H1 (cell line): ENCODE measurements around the gene SNX12. TPM values are rescaled to one million over a fixed set of nuclear protein-coding genes. Genes with fewer than 3 reads are reported as not detected.
A peak's percentile ranks its signal among the peaks of the same experiment; 100 is the strongest.

ENCODE experiments used
- CTCF ChIA-PET: fragments of 300-600 bp; sonication (Branson Sonifier 250); formaldehyde crosslinking; loops from one replicate; lab custom pipeline; 2021; ENCODE audit not compliant: partially characterized antibody; lab: Charles Lee
- POLR2A ChIA-PET: fragments of 300-600 bp; sonication (Branson Sonifier 250); formaldehyde crosslinking; loops from one replicate; lab custom pipeline; 2021; ENCODE audit warnings: inconsistent platforms; ENCODE audit not compliant: partially characterized antibody; lab: Charles Lee
- DNase-seq, 2 experiments: peaks; one replicate each; pipeline versions ENCODE4 v3.0.0 to v3.0.0-alpha.2; 2010 to 2022; ENCODE audit warnings: low spot score in 2 of 2, low read depth in 1 of 2, mixed read lengths in 1 of 2
- FAIRE-seq: peaks from 2 replicates; lab custom pipeline; 2011; peaks lifted over from hg19 to GRCh38; lab: Jason Lieb, UNC
- H2AFZ ChIP-seq: 2 replicates; pipeline ENCODE4 v1.8.1; 2012; ENCODE audit warnings: low read length, inconsistent platforms
- H2AK5ac ChIP-seq: 2 replicates; pipeline ENCODE4 v1.6.1; 2013; ENCODE audit warnings: low read depth, low read length
- H2BK120ac ChIP-seq: replicated peaks from 2 replicates; pipeline ENCODE3; 2013; ENCODE audit warnings: low read depth, low read length, inconsistent platforms
- H2BK12ac ChIP-seq: 2 replicates; pipeline ENCODE4 v1.6.1; 2013; ENCODE audit warnings: low read depth, low read length
- H2BK15ac ChIP-seq: 2 replicates; pipeline ENCODE4 v1.6.1; 2013; ENCODE audit warnings: low read length
- H2BK20ac ChIP-seq: 2 replicates; pipeline ENCODE4 v1.6.1; 2013; ENCODE audit warnings: low read length
- H2BK5ac ChIP-seq: 2 replicates; pipeline ENCODE4 v1.6.1; 2013; ENCODE audit warnings: low read depth, low read length
- H3K14ac ChIP-seq: 2 replicates; pipeline ENCODE4 v1.6.1; 2013; ENCODE audit warnings: inconsistent platforms; ENCODE audit not compliant: insufficient read length
- H3K18ac ChIP-seq: 2 replicates; pipeline ENCODE4 v1.6.1; 2013; ENCODE audit warnings: low read length; ENCODE audit errors: extremely low read depth
- H3K23ac ChIP-seq: 2 replicates; pipeline ENCODE4 v1.6.1; 2013; ENCODE audit warnings: inconsistent platforms; ENCODE audit not compliant: insufficient read length
- H3K23me2 ChIP-seq: 2 replicates; pipeline ENCODE4 v1.6.1; 2013; ENCODE audit warnings: low read depth, low read length
- H3K27ac ChIP-seq: 2 replicates; pipeline ENCODE4 v1.6.1; 2011; ENCODE audit warnings: low read depth, low read length, inconsistent platforms
- H3K27me3 ChIP-seq, 4 experiments: replicated peaks in 1 of 4; 1 replicate in 1 of 4; 2 replicates in 3 of 4; pipeline versions ENCODE4 v1.6.1 to v1.8.1; 2011 to 2013; ENCODE audit warnings: low read length in 3 of 4, mild to moderate bottlenecking in 3 of 4, inconsistent platforms in 2 of 4, mixed read lengths in 2 of 4, moderate library complexity in 1 of 4; ENCODE audit not compliant: control insufficient read depth in 3 of 4, insufficient read depth in 3 of 4; ENCODE audit errors: extremely low read depth in 1 of 4
- H3K36me3 ChIP-seq, 4 experiments: 2 replicates each; pipeline versions ENCODE4 v1.6.1 to v1.8.1; 2011 to 2013; ENCODE audit warnings: mild to moderate bottlenecking in 4 of 4, low read length in 3 of 4, moderate library complexity in 2 of 4, control low read depth in 1 of 4, inconsistent platforms in 1 of 4; ENCODE audit not compliant: insufficient read depth in 4 of 4, control insufficient read depth in 2 of 4
- H3K4ac ChIP-seq: replicated peaks from 2 replicates; pipeline ENCODE3; 2013; ENCODE audit warnings: low read length, low read depth, mixed read lengths, inconsistent platforms; ENCODE audit not compliant: insufficient read length
- H3K4me1 ChIP-seq, 4 experiments: replicated peaks in 1 of 4; 1 replicate in 1 of 4; 2 replicates in 3 of 4; pipeline versions ENCODE4 v1.6.1 to v1.8.1; 2011 to 2013; ENCODE audit warnings: low read length in 3 of 4, inconsistent platforms in 2 of 4, mixed read lengths in 1 of 4; ENCODE audit not compliant: insufficient read depth in 4 of 4, control insufficient read depth in 3 of 4
- H3K4me2 ChIP-seq, 2 experiments: 2 replicates each; pipeline versions ENCODE4 v1.6.1 to v1.8.1; 2011 to 2013; ENCODE audit warnings: low read depth in 2 of 2, low read length in 2 of 2, control low read depth in 1 of 2, inconsistent platforms in 1 of 2, mild to moderate bottlenecking in 1 of 2; ENCODE audit not compliant: insufficient read depth in 1 of 2
- H3K4me3 ChIP-seq, 4 experiments: fragments of 200-600, 300-600 bp in 1 of 4; sonication (generic), shearing (Covaris generic), sonication (Bioruptor Twin) in 1 of 4; 2 replicates each; pipeline versions ENCODE4 v1.5.1 to v1.8.1; 2011 to 2016; ENCODE audit warnings: low read length in 4 of 4, low read depth in 3 of 4, control low read depth in 2 of 4, inconsistent platforms in 2 of 4, mild to moderate bottlenecking in 2 of 4, mixed read lengths in 1 of 4, moderate library complexity in 1 of 4; ENCODE audit not compliant: insufficient read depth in 2 of 4; ENCODE audit errors: extremely low read depth in 1 of 4
- H3K56ac ChIP-seq: replicated peaks from 2 replicates; pipeline ENCODE3; 2013; ENCODE audit warnings: low read depth, mild to moderate bottlenecking, mixed read lengths, low read length, inconsistent platforms; ENCODE audit not compliant: insufficient read length
- H3K79me1 ChIP-seq: 2 replicates; pipeline ENCODE4 v1.6.1; 2013; ENCODE audit warnings: low read depth, low read length, control low read depth
- H3K79me2 ChIP-seq, 2 experiments: 2 replicates each; pipeline versions ENCODE4 v1.6.1 to v1.8.1; 2012 to 2013; ENCODE audit warnings: low read length in 2 of 2, mild to moderate bottlenecking in 2 of 2, inconsistent platforms in 1 of 2; ENCODE audit not compliant: insufficient read depth in 2 of 2, control insufficient read depth in 1 of 2
- H3K9ac ChIP-seq, 4 experiments: replicated peaks in 1 of 4; 1 replicate in 1 of 4; 2 replicates in 3 of 4; pipeline versions ENCODE4 v1.6.1 to v1.8.1; 2011 to 2013; ENCODE audit warnings: low read depth in 3 of 4, low read length in 3 of 4, control low read depth in 2 of 4, mild to moderate bottlenecking in 2 of 4, moderate library complexity in 2 of 4, inconsistent platforms in 1 of 4; ENCODE audit errors: extremely low read depth in 1 of 4
- H3K9me3 ChIP-seq, 2 experiments: 2 replicates each; pipeline versions ENCODE4 v1.6.1 to v1.8.1; 2012 to 2013; ENCODE audit warnings: mild to moderate bottlenecking in 2 of 2, moderate library complexity in 2 of 2, control low read depth in 1 of 2, inconsistent platforms in 1 of 2, low read depth in 1 of 2, low read length in 1 of 2, mixed read lengths in 1 of 2; ENCODE audit not compliant: insufficient read depth in 2 of 2
- H4K20me1 ChIP-seq, 2 experiments: replicated peaks in 1 of 2; 2 replicates each; pipeline versions ENCODE3 to v1.8.1; 2011 to 2013; ENCODE audit warnings: inconsistent platforms in 2 of 2, low read length in 2 of 2, mild to moderate bottlenecking in 1 of 2; ENCODE audit not compliant: insufficient read depth in 2 of 2, control insufficient read depth in 1 of 2
- H4K5ac ChIP-seq: 2 replicates; pipeline ENCODE4 v1.6.1; 2013; ENCODE audit warnings: low read length, low read depth, mixed read lengths, inconsistent platforms; ENCODE audit not compliant: insufficient read length
- H4K8ac ChIP-seq: 2 replicates; pipeline ENCODE4 v1.8.0; 2013; ENCODE audit warnings: mild to moderate bottlenecking, moderate library complexity, low read length, inconsistent platforms; ENCODE audit not compliant: insufficient read depth; ENCODE audit errors: extremely low read depth
- H4K91ac ChIP-seq: replicated peaks from 2 replicates; pipeline ENCODE3; 2013; ENCODE audit warnings: low read length, mixed read lengths, inconsistent platforms; ENCODE audit not compliant: insufficient read length
- CREB1 ChIP-seq: IDR thresholded peaks from 2 replicates; pipeline ENCODE4 v1.6.1; 2012; ENCODE audit warnings: inconsistent platforms
- KDM4A ChIP-seq: IDR thresholded peaks from one replicate; pipeline ENCODE4 v1.7.1; 2012; ENCODE audit warnings: low read depth, mild to moderate bottlenecking, moderate library complexity, low read length, inconsistent platforms; ENCODE audit not compliant: severe bottlenecking
- NRF1 ChIP-seq: IDR thresholded peaks from 2 replicates; pipeline ENCODE4 v1.6.1; 2011; ENCODE audit warnings: mild to moderate bottlenecking, low read depth, low read length, improper control_type of control experiment
- SIX5 ChIP-seq: IDR thresholded peaks from 2 replicates; pipeline ENCODE4 v1.6.1; 2011; ENCODE audit warnings: mild to moderate bottlenecking, low read depth, low read length
- SP2 ChIP-seq: IDR thresholded peaks from 2 replicates; pipeline ENCODE4 v1.6.1; 2012; ENCODE audit warnings: mild to moderate bottlenecking, low read length, inconsistent platforms
- TBP ChIP-seq: IDR thresholded peaks from 2 replicates; pipeline ENCODE4 v1.6.1; 2011; ENCODE audit warnings: low read depth, low read length, improper control_type of control experiment
- WGBS, 2 experiments: shearing (Covaris generic) in 1 of 2; methylation state at CpG; one replicate each; pipeline versions ENCODE4 v1.1.6 to v1.1.7; 2013 to 2015; ENCODE audit warnings: low lambda C conversion rate in 2 of 2, mixed read lengths in 2 of 2, inconsistent platforms in 1 of 2, low coverage in 1 of 2, missing lambda C conversion rate in 1 of 2; ENCODE audit not compliant: insufficient replicate concordance in 2 of 2, insufficient coverage in 1 of 2, insufficient read length in 1 of 2; ENCODE audit errors: extremely low coverage in 1 of 2, missing lambda C conversion rate in 1 of 2; 5-methylcytosine and 5-hydroxymethylcytosine counted together
- polyA plus RNA-seq, 7 experiments: library from polyadenylated mRNA; depleted of rRNA in 3 of 7; stranded (reverse) in 5 of 7; unstranded in 2 of 7; fragments of >200 nt in 5 of 7; fragments of 200-250 nt in 2 of 7; gene quantifications; 1 replicate in 5 of 7; 2 replicates in 1 of 7; 4 replicates in 1 of 7; pipeline versions ENCODE4 v1.2.1 to v1.2.3, GENCODE V29; 2011 to 2013; ENCODE audit warnings: missing spikeins in 2 of 7, mixed read lengths in 2 of 7
- total RNA-seq: library from RNA; stranded (reverse); fragmentation: NEBNext Ultra II Directional; extraction: Animal tissue kit (Norgen Biotek cat#: 25700); gene quantifications from 2 replicates; pipeline ENCODE4 v1.2.1, GENCODE V29; 2021
- TF ChIP-seq, protein P1 (sequence below): IDR thresholded peaks from 2 replicates; pipeline ENCODE4 v1.6.1; 2012; ENCODE audit warnings: inconsistent platforms

Gene SNX12
- total and polyA plus RNA-seq, 2 of the 8 experiments (the other 6 are each of a cell fraction or from before 2014, with no cell fraction given) = 72.1 to 74.2 TPM

DNA sequence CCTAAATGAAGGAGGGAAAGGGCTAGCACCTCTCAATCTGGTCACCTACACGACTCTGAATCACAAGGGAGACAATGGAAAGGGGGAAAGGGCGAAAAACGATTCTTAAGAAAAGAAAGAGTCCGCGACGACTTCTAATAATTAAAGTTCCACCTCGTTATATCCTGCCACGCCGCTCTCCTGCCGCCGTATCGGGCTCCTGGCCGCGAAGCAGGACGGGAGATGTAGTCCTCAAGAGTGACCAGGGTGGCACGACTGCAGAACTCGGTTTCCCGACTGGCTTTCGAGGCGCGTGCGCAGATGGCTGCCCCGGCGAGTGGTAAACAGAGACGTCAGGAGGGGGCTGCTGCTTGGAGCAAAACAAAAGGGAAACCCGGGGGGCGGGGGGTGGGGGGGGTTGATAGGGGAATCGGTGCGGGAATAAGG, 27.4 kb upstream of the SNX12 start, which contains the start of gene FOXO4:
Gene FOXO4, plus strand, starts transcription at position 297 of the 426 bp plus-strand sequence. CDS start 678 bp downstream, outside the sequence.
- DNase-seq (peak; percentile 69 to 89), FAIRE-seq (peak; percentile 7)
- no peak within 1 kb of the TSS for H4K5ac ChIP-seq
- ChIA-PET CTCF (interaction anchor here (1.6 kb wide), 1 partner anchor 33 kb away, joined by 5 read pairs; no protein-coding TSS in a partner anchor), POLR2A (interaction anchor here (0.9 to 1.4 kb wide), 4 partner anchors 9 to 52 kb away, joined by 3 to 4 read pairs (median 3); partner anchors contain the start of gene MED12)
- no peak within 1 kb of the TSS for H2BK12ac ChIP-seq
- no peak within 1 kb of the TSS for H3K23ac ChIP-seq
- peak within 1 kb of the TSS; percentile 71 for H3K18ac ChIP-seq
- no peak within 1 kb of the TSS for H2BK20ac ChIP-seq
- no peak within 1 kb of the TSS for H3K4ac ChIP-seq
- H2BK120ac ChIP-seq = no peak within 1 kb of the TSS
- no peak within 1 kb of the TSS for H2BK15ac ChIP-seq
- H3K56ac ChIP-seq = no peak within 1 kb of the TSS
- H3K14ac ChIP-seq = no peak within 1 kb of the TSS
- H3K4me2 ChIP-seq = peak within 1 kb of the TSS; percentile 82 to 95
- peaks cover 0 to 2% of the 10 kb centered on the region in 2 experiments for H4K20me1 ChIP-seq
- H3K36me3 ChIP-seq = no peaks in the 10 kb centered on the region
- peak within 1 kb of the TSS; percentile 34; the same call in 1 of the 2 replicates for H3K27ac ChIP-seq
- no peaks in the 10 kb centered on the region; the same call in 1 of the 2 replicates for H3K79me1 ChIP-seq
- TF ChIP-seq, protein P1, sequence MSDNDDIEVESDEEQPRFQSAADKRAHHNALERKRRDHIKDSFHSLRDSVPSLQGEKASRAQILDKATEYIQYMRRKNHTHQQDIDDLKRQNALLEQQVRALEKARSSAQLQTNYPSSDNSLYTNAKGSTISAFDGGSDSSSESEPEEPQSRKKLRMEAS = 0 out of 2 replicates have a peak, but pooled peaks have one; percentile 33
- TF ChIP-seq KDM4A = no peak
- TF ChIP-seq TBP = no peak
- peak; percentile 55; the same call in 1 of the 2 replicates for TF ChIP-seq SIX5
- TF ChIP-seq NRF1 = peak; percentile 36; the same call in 1 of the 2 replicates
- no peak for TF ChIP-seq SP2
- peak; percentile 13; the same call in 1 of the 2 replicates for TF ChIP-seq CREB1
- peaks cover 0 to under 1% (median 0%) of the 10 kb centered on the region in 4 experiments; a peak in 1 of 7 replicates for H3K27me3 ChIP-seq
- 0% methylated on average over 9 of the region's 29 CpGs; no CpG with 5 or more reads in 1 of the 2 experiments for WGBS, 2 experiments
- peaks cover 7 to 13% (median 11%) of the 10 kb centered on the region in 4 experiments for H3K4me1 ChIP-seq
- H3K9ac ChIP-seq = peak within 1 kb of the TSS; percentile 20 to 78 (median 42); a peak in 6 of 7 replicates
- H4K91ac ChIP-seq = no peak within 1 kb of the TSS
- peaks cover 0 to 8% of the 10 kb centered on the region in 2 experiments; a peak in 2 of 4 replicates for H3K79me2 ChIP-seq
- H2AFZ ChIP-seq = peak within 1 kb of the TSS; percentile 95; the same call in 1 of the 2 replicates
- H3K23me2 ChIP-seq = peaks cover 8% of the 10 kb centered on the region
- no peak within 1 kb of the TSS for H2BK5ac ChIP-seq
- no peaks in the 10 kb centered on the region for H3K9me3 ChIP-seq
- peak within 1 kb of the TSS; percentile 68 to 78 (median 73) for H3K4me3 ChIP-seq
- H4K8ac ChIP-seq = no peak within 1 kb of the TSS; the same call in 1 of the 2 replicates
- H2AK5ac ChIP-seq = no peak within 1 kb of the TSS
